WTC11 (cell line): Measurements from ENCODE around the gene SERTAD4. TPM values are rescaled to one million over a fixed set of nuclear protein-coding genes. Genes with fewer than 3 reads are reported as not detected.

Experiments
- ATAC-seq: fragments of 200-7000 bp; cut with Tn5 transposase; 2 replicates; pipeline ENCODE4 v1.10.0; 2021; ENCODE audit warnings: mild to moderate bottlenecking, moderate library complexity
- CTCF ChIA-PET: fragments of 300-600 bp; sonication (Branson Sonifier 250); formaldehyde crosslinking; loops from one replicate; lab custom pipeline; 2021; ENCODE audit warnings: antibody characterized with exemption; lab: Charles Lee
- POLR2A ChIA-PET: fragments of 350-600 bp; sonication (Branson Sonifier 250); formaldehyde crosslinking; loops from one replicate; lab custom pipeline; 2021; ENCODE audit warnings: antibody characterized with exemption; lab: Charles Lee
- DNase-seq: peaks from one replicate; pipeline ENCODE4 v3.0.0; 2021; ENCODE audit warnings: low spot score
- H3K27ac Mint-ChIP-seq: 2 replicates; pipeline ENCODE4 v1.8.0; 2021; ENCODE audit warnings: mixed read lengths
- H3K27me3 Mint-ChIP-seq: 2 replicates; pipeline ENCODE4 v1.8.0; 2021; ENCODE audit warnings: low read depth, mild to moderate bottlenecking, moderate library complexity, mixed read lengths
- H3K36me3 Mint-ChIP-seq: 2 replicates; pipeline ENCODE4 v1.8.0; 2021; ENCODE audit warnings: mixed read lengths
- H3K4me1 Mint-ChIP-seq: 2 replicates; pipeline ENCODE4 v1.8.0; 2022; ENCODE audit warnings: mixed read lengths
- H3K4me3 Mint-ChIP-seq: 2 replicates; pipeline ENCODE4 v1.8.0; 2021; ENCODE audit warnings: mild to moderate bottlenecking, moderate library complexity, mixed read lengths
- H3K9me3 Mint-ChIP-seq: 2 replicates; pipeline ENCODE4 v1.8.0; 2021; ENCODE audit warnings: mixed read lengths
- ATF1 ChIP-seq: sonication (generic); formaldehyde crosslinking; IDR thresholded peaks from 2 replicates; pipeline ENCODE4 v1.8.1; 2023; ENCODE audit warnings: mild to moderate bottlenecking, moderate library complexity, missing genetic modification reagents
- CREM ChIP-seq: sonication (generic); formaldehyde crosslinking; IDR thresholded peaks from 2 replicates; pipeline ENCODE4 v1.8.1; 2022; ENCODE audit warnings: mild to moderate bottlenecking, missing genetic modification reagents, moderate library complexity
- FOXK1 ChIP-seq: sonication (generic); formaldehyde crosslinking; IDR thresholded peaks from 2 replicates; pipeline ENCODE4 v1.8.0; 2022; ENCODE audit warnings: mild to moderate bottlenecking, moderate library complexity, missing genetic modification reagents
- GRHL2 ChIP-seq: fragments of 250-450 bp; sonication (Bioruptor Pico); IDR thresholded peaks from 2 replicates; pipeline ENCODE4 v1.8.0; 2022; ENCODE audit warnings: mild to moderate bottlenecking, moderate library complexity; ENCODE audit not compliant: insufficient replicate concordance, severe bottlenecking
- GTF2I ChIP-seq: fragments of 250-450 bp; sonication (Bioruptor Pico); conservative IDR thresholded peaks from 2 replicates; pipeline ENCODE4 v1.4.0; 2021; ENCODE audit warnings: mild to moderate bottlenecking
- JAZF1 ChIP-seq: fragments of 250-450 bp; sonication (Bioruptor Pico); IDR thresholded peaks from 2 replicates; pipeline ENCODE4 v1.9.0; 2021; ENCODE audit warnings: moderate library complexity, mild to moderate bottlenecking, inconsistent platforms
- NR2C2 ChIP-seq: sonication (generic); formaldehyde crosslinking; IDR thresholded peaks from 2 replicates; pipeline ENCODE4 v1.8.0; 2022; ENCODE audit warnings: mild to moderate bottlenecking, missing genetic modification reagents
- RORB ChIP-seq: fragments of 250-450 bp; sonication (Bioruptor Pico); IDR thresholded peaks from 2 replicates; pipeline ENCODE4 v1.9.0; 2021; ENCODE audit warnings: mild to moderate bottlenecking
- SP1 ChIP-seq: sonication (generic); formaldehyde crosslinking; conservative IDR thresholded peaks from 2 replicates; pipeline ENCODE4 v1.8.1; 2022; ENCODE audit warnings: missing genetic modification reagents
- TCF7 ChIP-seq: sonication (generic); formaldehyde crosslinking; IDR thresholded peaks from 2 replicates; pipeline ENCODE4 v1.8.0; 2022; ENCODE audit warnings: mild to moderate bottlenecking, low read depth, missing genetic modification reagents, moderate library complexity
- TP53 ChIP-seq: sonication (generic); formaldehyde crosslinking; IDR thresholded peaks from 2 replicates; pipeline ENCODE4 v1.8.1; 2023; ENCODE audit warnings: mild to moderate bottlenecking, missing genetic modification reagents
- USF1 ChIP-seq: sonication (generic); formaldehyde crosslinking; IDR thresholded peaks from 2 replicates; pipeline ENCODE4 v1.8.0; 2022; ENCODE audit warnings: mild to moderate bottlenecking, missing genetic modification reagents
- USF2 ChIP-seq: sonication (generic); formaldehyde crosslinking; IDR thresholded peaks from 2 replicates; pipeline ENCODE4 v1.8.1; 2023; ENCODE audit warnings: mild to moderate bottlenecking, missing genetic modification reagents, moderate library complexity
- ZNF219 ChIP-seq: sonication (generic); formaldehyde crosslinking; IDR thresholded peaks from 2 replicates; pipeline ENCODE4 v1.8.0; 2023; ENCODE audit warnings: missing genetic modification reagents, mild to moderate bottlenecking, borderline replicate concordance
- ZNF423 ChIP-seq: fragments of 250-450 bp; sonication (Bioruptor Pico); IDR thresholded peaks from 2 replicates; pipeline ENCODE4 v2.1.2; 2022; ENCODE audit warnings: mild to moderate bottlenecking, moderate library complexity
- ZNF671 ChIP-seq: fragments of 250-450 bp; sonication (Bioruptor Pico); IDR thresholded peaks from 2 replicates; pipeline ENCODE4 v1.8.0; 2021; ENCODE audit warnings: mild to moderate bottlenecking
- total RNA-seq: library from RNA; stranded (reverse); gene quantifications from 3 replicates; pipeline ENCODE4 v1.2.3, GENCODE V29; 2021
- TF ChIP-seq, protein P1 (sequence below): sonication (generic); formaldehyde crosslinking; conservative IDR thresholded peaks from 2 replicates; pipeline ENCODE4 v1.8.1; 2022; ENCODE audit warnings: mild to moderate bottlenecking, missing genetic modification reagents
- TF ChIP-seq, protein P2 (sequence below): fragments of 250-450 bp; sonication (Bioruptor Pico); IDR thresholded peaks from 2 replicates; pipeline ENCODE4 v1.9.0; 2021; ENCODE audit warnings: mild to moderate bottlenecking, borderline replicate concordance
- TF ChIP-seq, protein P3 (sequence below): sonication (generic); formaldehyde crosslinking; conservative IDR thresholded peaks from 2 replicates; pipeline ENCODE4 v1.8.1; 2023; ENCODE audit warnings: mild to moderate bottlenecking, low read depth, missing genetic modification reagents, moderate library complexity

Gene SERTAD4
- total RNA-seq, 1 experiment from 2014 or later = 4.6 TPM

DNA sequence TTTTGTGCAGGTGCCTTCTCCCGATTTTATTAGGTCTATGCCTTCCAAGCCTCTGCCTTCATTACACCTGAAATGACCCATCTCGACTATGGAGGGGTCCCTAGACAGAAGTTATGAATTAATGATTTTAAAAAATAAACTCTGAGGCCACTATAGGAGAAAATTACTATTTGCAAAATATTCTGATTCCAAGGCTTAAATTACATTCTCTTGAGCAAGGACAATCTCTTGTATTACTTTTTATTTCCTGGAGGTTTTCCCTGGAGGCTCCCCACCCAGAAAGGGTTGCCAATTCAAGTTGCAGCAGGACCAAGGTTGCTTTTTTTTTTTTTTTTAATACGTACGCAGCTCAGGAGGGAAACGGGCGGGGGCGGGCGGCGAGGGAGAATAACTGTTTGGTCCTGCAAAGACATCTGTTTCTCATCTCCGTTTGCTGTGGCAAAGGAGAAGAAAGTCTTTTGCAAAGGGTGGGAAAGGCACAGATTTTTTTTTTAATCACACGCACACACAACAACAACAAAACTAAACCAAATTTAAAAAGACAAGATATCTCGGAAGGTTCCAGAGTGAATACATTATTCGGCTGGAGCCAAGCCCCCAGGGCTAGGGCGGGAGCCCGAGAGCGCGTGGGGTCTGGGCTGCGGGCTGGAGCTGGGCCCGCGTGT lies 618 bp upstream of the SERTAD4 start (continued):
- TF ChIP-seq NR2C2 (CRISPR knock-in tag) (no peak), ATF1 (CRISPR knock-in tag) (no peak), TP53 (no peak), JAZF1 (CRISPR knock-in tag) (no peak), SP1 (CRISPR knock-in tag) (no peak), RORB (CRISPR knock-in tag) (no peak)

DNA sequence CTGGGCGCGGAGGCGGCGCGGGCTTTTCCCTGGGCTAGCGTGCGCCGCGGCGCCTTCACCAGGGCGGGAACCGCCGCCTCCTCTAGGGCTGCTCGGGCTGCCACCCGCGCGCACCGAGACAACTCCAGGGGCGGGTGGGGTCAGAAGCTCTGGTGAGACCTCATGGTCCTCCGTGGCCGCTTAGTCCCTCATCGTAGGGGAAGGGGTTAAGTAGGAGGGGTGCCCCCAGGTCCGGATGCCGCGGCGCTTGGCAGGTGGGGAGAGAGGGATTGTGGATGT lies 559 bp downstream of the SERTAD4 start:
- Mint-ChIP-seq H3K27ac (no peak overlapping the region), H3K4me3 (peak overlapping the region; percentile 65)
- TF ChIP-seq USF2 (CRISPR knock-in tag) (no peak), GRHL2 (CRISPR knock-in tag) (no peak), TCF7 (CRISPR knock-in tag) (no peak), ATF1 (CRISPR knock-in tag) (no peak)
- TF ChIP-seq, all 79 proteins: peak for 0
- DNase-seq (no peak), ATAC-seq (peak; percentile 17)
- H3K9me3 Mint-ChIP-seq = no peaks in the 10 kb centered on the region
- H3K27me3 Mint-ChIP-seq = peaks cover 66% of the 10 kb centered on the region
- ChIA-PET CTCF (interaction anchor here (0.8 to 2.0 kb wide), 6 partner anchors 10 to 83 kb away, joined by 3 to 11 read pairs (median 5); no protein-coding TSS in a partner anchor), POLR2A (interaction anchor here (1.0 to 4.0 kb wide), 3 partner anchors 19 to 140 kb away, joined by 3 to 25 read pairs (median 5); no protein-coding TSS in a partner anchor)
- H3K36me3 Mint-ChIP-seq = no peaks in the 10 kb centered on the region
- H3K4me1 Mint-ChIP-seq = peaks cover 30% of the 10 kb centered on the region

- ATAC-seq (peak; percentile 43), DNase-seq (peak; percentile 48)
- no peaks in the 10 kb centered on the region for H3K36me3 Mint-ChIP-seq
- peaks cover 34% of the 10 kb centered on the region for H3K4me1 Mint-ChIP-seq
- H3K27ac Mint-ChIP-seq = no peak overlapping the region
- no peaks in the 10 kb centered on the region for H3K9me3 Mint-ChIP-seq
- peaks cover 66% of the 10 kb centered on the region for H3K27me3 Mint-ChIP-seq
- POLR2A ChIA-PET = interaction anchor here (0.6 to 4.0 kb wide), 3 partner anchors 18 to 132 kb away, joined by 3 to 25 read pairs (median 5); no protein-coding TSS in a partner anchor
- peak overlapping the region; percentile 65 for H3K4me3 Mint-ChIP-seq
- CTCF ChIA-PET = interaction anchor here (0.7 to 2.0 kb wide), 9 partner anchors 11 to 83 kb away, joined by 3 to 11 read pairs (median 5); no protein-coding TSS in a partner anchor
- TF ChIP-seq GTF2I = no peak
- peak; percentile 92 for TF ChIP-seq ZNF423
- peak; percentile 76 for TF ChIP-seq FOXK1 (CRISPR knock-in tag)
Measured at GRCh38 chr1:210233495-210234328, 1.1 kb downstream of the SERTAD4 start.

GRCh38 chr1:210234329-210234757 lies 1.7 kb downstream of the SERTAD4 start:
- H3K9me3 Mint-ChIP-seq = no peaks in the 10 kb centered on the region
- TF ChIP-seq, protein P1, sequence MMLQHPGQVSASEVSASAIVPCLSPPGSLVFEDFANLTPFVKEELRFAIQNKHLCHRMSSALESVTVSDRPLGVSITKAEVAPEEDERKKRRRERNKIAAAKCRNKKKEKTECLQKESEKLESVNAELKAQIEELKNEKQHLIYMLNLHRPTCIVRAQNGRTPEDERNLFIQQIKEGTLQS (CRISPR knock-in tag) = no peak
- TF ChIP-seq, protein P2, sequence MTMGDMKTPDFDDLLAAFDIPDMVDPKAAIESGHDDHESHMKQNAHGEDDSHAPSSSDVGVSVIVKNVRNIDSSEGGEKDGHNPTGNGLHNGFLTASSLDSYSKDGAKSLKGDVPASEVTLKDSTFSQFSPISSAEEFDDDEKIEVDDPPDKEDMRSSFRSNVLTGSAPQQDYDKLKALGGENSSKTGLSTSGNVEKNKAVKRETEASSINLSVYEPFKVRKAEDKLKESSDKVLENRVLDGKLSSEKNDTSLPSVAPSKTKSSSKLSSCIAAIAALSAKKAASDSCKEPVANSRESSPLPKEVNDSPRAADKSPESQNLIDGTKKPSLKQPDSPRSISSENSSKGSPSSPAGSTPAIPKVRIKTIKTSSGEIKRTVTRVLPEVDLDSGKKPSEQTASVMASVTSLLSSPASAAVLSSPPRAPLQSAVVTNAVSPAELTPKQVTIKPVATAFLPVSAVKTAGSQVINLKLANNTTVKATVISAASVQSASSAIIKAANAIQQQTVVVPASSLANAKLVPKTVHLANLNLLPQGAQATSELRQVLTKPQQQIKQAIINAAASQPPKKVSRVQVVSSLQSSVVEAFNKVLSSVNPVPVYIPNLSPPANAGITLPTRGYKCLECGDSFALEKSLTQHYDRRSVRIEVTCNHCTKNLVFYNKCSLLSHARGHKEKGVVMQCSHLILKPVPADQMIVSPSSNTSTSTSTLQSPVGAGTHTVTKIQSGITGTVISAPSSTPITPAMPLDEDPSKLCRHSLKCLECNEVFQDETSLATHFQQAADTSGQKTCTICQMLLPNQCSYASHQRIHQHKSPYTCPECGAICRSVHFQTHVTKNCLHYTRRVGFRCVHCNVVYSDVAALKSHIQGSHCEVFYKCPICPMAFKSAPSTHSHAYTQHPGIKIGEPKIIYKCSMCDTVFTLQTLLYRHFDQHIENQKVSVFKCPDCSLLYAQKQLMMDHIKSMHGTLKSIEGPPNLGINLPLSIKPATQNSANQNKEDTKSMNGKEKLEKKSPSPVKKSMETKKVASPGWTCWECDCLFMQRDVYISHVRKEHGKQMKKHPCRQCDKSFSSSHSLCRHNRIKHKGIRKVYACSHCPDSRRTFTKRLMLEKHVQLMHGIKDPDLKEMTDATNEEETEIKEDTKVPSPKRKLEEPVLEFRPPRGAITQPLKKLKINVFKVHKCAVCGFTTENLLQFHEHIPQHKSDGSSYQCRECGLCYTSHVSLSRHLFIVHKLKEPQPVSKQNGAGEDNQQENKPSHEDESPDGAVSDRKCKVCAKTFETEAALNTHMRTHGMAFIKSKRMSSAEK (CRISPR knock-in tag) = no peak
- TF ChIP-seq USF1 (CRISPR knock-in tag) = no peak
- TF ChIP-seq ZNF671 (CRISPR knock-in tag) = no peak
- TF ChIP-seq CREM (CRISPR knock-in tag) = no peak
- TF ChIP-seq ZNF219 (CRISPR knock-in tag) = no peak
- TF ChIP-seq, protein P3, sequence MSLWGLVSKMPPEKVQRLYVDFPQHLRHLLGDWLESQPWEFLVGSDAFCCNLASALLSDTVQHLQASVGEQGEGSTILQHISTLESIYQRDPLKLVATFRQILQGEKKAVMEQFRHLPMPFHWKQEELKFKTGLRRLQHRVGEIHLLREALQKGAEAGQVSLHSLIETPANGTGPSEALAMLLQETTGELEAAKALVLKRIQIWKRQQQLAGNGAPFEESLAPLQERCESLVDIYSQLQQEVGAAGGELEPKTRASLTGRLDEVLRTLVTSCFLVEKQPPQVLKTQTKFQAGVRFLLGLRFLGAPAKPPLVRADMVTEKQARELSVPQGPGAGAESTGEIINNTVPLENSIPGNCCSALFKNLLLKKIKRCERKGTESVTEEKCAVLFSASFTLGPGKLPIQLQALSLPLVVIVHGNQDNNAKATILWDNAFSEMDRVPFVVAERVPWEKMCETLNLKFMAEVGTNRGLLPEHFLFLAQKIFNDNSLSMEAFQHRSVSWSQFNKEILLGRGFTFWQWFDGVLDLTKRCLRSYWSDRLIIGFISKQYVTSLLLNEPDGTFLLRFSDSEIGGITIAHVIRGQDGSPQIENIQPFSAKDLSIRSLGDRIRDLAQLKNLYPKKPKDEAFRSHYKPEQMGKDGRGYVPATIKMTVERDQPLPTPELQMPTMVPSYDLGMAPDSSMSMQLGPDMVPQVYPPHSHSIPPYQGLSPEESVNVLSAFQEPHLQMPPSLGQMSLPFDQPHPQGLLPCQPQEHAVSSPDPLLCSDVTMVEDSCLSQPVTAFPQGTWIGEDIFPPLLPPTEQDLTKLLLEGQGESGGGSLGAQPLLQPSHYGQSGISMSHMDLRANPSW (CRISPR knock-in tag) = no peak
- TF ChIP-seq, all 79 proteins: peak for 0
- H3K27me3 Mint-ChIP-seq = peaks cover 66% of the 10 kb centered on the region
- POLR2A ChIA-PET = interaction anchor here (0.6 to 4.0 kb wide), 3 partner anchors 17 to 131 kb away, joined by 3 to 25 read pairs (median 5); no protein-coding TSS in a partner anchor
- ATAC-seq (peak; percentile 29; the same call in 1 of the 2 replicates), DNase-seq (no peak)
- peaks cover 34% of the 10 kb centered on the region for H3K4me1 Mint-ChIP-seq
- H3K4me3 Mint-ChIP-seq = peak overlapping the region; percentile 62
- no peaks in the 10 kb centered on the region for H3K36me3 Mint-ChIP-seq
- CTCF ChIA-PET = interaction anchor here (0.7 to 1.4 kb wide), 5 partner anchors 12 to 77 kb away, joined by 3 to 8 read pairs (median 6); no protein-coding TSS in a partner anchor
- H3K27ac Mint-ChIP-seq = no peak overlapping the region
